ENCODE data around the gene EIF4G3. TPM values are rescaled to one million over a fixed set of nuclear protein-coding genes. Genes with fewer than 3 reads are reported as not detected.

The EIF4G3 gene
- total RNA-seq, 1 experiment from 2014 or later, result 87.6 TPM

- no TSS peak for BruUV-seq (replicated peaks)
- no peak overlapping the region for H3K27ac Mint-ChIP-seq (ENCODE audit: low read depth, unreplicated experiment)
- no peaks in the 10 kb centered on the region for H3K9me3 Mint-ChIP-seq (ENCODE audit: unreplicated experiment)
- no peak overlapping the region for H3K4me3 Mint-ChIP-seq (ENCODE audit: unreplicated experiment)
- no peak for DNase-seq (ENCODE audit: unreplicated experiment)
- peaks cover 22% of the 10 kb centered on the region for H3K4me1 Mint-ChIP-seq (ENCODE audit: insufficient read depth, unreplicated experiment)
- peaks cover 21% of the 10 kb centered on the region for H3K36me3 Mint-ChIP-seq (ENCODE audit: insufficient read depth, unreplicated experiment)
- intact Hi-C loops (cut with micrococcal nuclease), result no loop called here
- POLR2A ChIA-PET, result interaction anchor here (1.0 to 1.6 kb wide), 3 partner anchors 11 to 37 kb away, joined by 3 to 5 read pairs (median 4); no protein-coding TSS in a partner anchor
- no peaks in the 10 kb centered on the region for H3K27me3 Mint-ChIP-seq (ENCODE audit: insufficient read depth, unreplicated experiment)
- TF ChIP-seq CTCF (IDR thresholded peaks at IDR 0.05; ENCODE audit: unreplicated experiment), result no peak
- CTCF ChIA-PET, result no interaction called here
These were observed 130.6 kb downstream of the EIF4G3 start for GRCh38 chr1:21046132-21046531.

- TF ChIP-seq CTCF (IDR thresholded peaks at IDR 0.05; ENCODE audit: unreplicated experiment), result no peak
- Mint-ChIP-seq H3K4me3 (ENCODE audit: unreplicated experiment) (no peak overlapping the region), H3K27ac (ENCODE audit: low read depth, unreplicated experiment) (no peak overlapping the region), H3K4me1 (ENCODE audit: insufficient read depth, unreplicated experiment) (peaks cover 21% of the 10 kb centered on the region), H3K36me3 (ENCODE audit: insufficient read depth, unreplicated experiment) (peaks cover 19% of the 10 kb centered on the region), H3K27me3 (ENCODE audit: insufficient read depth, unreplicated experiment) (no peaks in the 10 kb centered on the region), H3K9me3 (ENCODE audit: unreplicated experiment) (no peaks in the 10 kb centered on the region)
- DNase-seq (ENCODE audit: unreplicated experiment), result no peak
- no TSS peak for BruUV-seq (replicated peaks)
- POLR2A ChIA-PET, result interaction anchor here (0.6 to 1.4 kb wide), 2 partner anchors 13 to 105 kb away, joined by 3 read pairs; no protein-coding TSS in a partner anchor
- intact Hi-C loops (cut with micrococcal nuclease), result no loop called here
- CTCF ChIA-PET, result interaction anchor here (0.8 kb wide), 1 partner anchor 150 kb away, joined by 3 read pairs; no protein-coding TSS in a partner anchor
These were observed 131.3 kb downstream of the EIF4G3 start for GRCh38 chr1:21045351-21045750.

GRCh38 chr1:21042929-21043605, 133.6 kb downstream of the EIF4G3 start:
- H3K4me3 Mint-ChIP-seq (ENCODE audit: unreplicated experiment), result no peak overlapping the region
- H3K36me3 Mint-ChIP-seq (ENCODE audit: insufficient read depth, unreplicated experiment), result peaks cover 8% of the 10 kb centered on the region
- no peak overlapping the region for H3K27ac Mint-ChIP-seq (ENCODE audit: low read depth, unreplicated experiment)
- no peaks in the 10 kb centered on the region for H3K9me3 Mint-ChIP-seq (ENCODE audit: unreplicated experiment)
- no peak for TF ChIP-seq CTCF (IDR thresholded peaks at IDR 0.05; ENCODE audit: unreplicated experiment)
- peaks cover 19% of the 10 kb centered on the region for H3K4me1 Mint-ChIP-seq (ENCODE audit: insufficient read depth, unreplicated experiment)
- H3K27me3 Mint-ChIP-seq (ENCODE audit: insufficient read depth, unreplicated experiment), result no peaks in the 10 kb centered on the region
- POLR2A ChIA-PET, result interaction anchor here (0.5 to 0.9 kb wide), 3 partner anchors 9 to 127 kb away, joined by 3 read pairs; no protein-coding TSS in a partner anchor
- intact Hi-C loops (cut with micrococcal nuclease), result no loop called here
- CTCF ChIA-PET, result interaction anchor here (0.5 kb wide), 1 partner anchor 25 kb away, joined by 3 read pairs; no protein-coding TSS in a partner anchor
- no peak for DNase-seq (ENCODE audit: unreplicated experiment)
- no TSS peak for BruUV-seq (replicated peaks)

- no peak overlapping the region for H3K4me3 Mint-ChIP-seq (ENCODE audit: unreplicated experiment)
- no TSS peak for BruUV-seq (replicated peaks)
- no peak for DNase-seq (ENCODE audit: unreplicated experiment)
- intact Hi-C loops (cut with micrococcal nuclease), result no loop called here
- H3K27ac Mint-ChIP-seq (ENCODE audit: low read depth, unreplicated experiment), result no peak overlapping the region
- TF ChIP-seq CTCF (IDR thresholded peaks at IDR 0.05; ENCODE audit: unreplicated experiment), result no peak
- peaks cover 20% of the 10 kb centered on the region for H3K4me1 Mint-ChIP-seq (ENCODE audit: insufficient read depth, unreplicated experiment)
- H3K27me3 Mint-ChIP-seq (ENCODE audit: insufficient read depth, unreplicated experiment), result no peaks in the 10 kb centered on the region
- POLR2A ChIA-PET, result interaction anchor here (0.9 to 1.1 kb wide), 2 partner anchors 10 to 19 kb away, joined by 3 read pairs; no protein-coding TSS in a partner anchor
- H3K36me3 Mint-ChIP-seq (ENCODE audit: insufficient read depth, unreplicated experiment), result peaks cover 8% of the 10 kb centered on the region
- no peaks in the 10 kb centered on the region for H3K9me3 Mint-ChIP-seq (ENCODE audit: unreplicated experiment)
- CTCF ChIA-PET, result interaction anchor here (0.7 kb wide), 1 partner anchor 284 kb away, joined by 3 read pairs; no protein-coding TSS in a partner anchor
These were observed 135.2 kb downstream of the EIF4G3 start for GRCh38 chr1:21041541-21041940.

All from MCF 10A (cell line).